ENCODE results near the gene TFF1.
A peak's percentile ranks its signal among the peaks of the same experiment; 100 is the strongest.

TFF1 gene

GRCh38 chr21:42343963-42344510 is 22.3 kb downstream of the TFF1 start:
- DNase-seq (ENCODE audit: low read depth in 3 of 3) = no peak

DNA sequence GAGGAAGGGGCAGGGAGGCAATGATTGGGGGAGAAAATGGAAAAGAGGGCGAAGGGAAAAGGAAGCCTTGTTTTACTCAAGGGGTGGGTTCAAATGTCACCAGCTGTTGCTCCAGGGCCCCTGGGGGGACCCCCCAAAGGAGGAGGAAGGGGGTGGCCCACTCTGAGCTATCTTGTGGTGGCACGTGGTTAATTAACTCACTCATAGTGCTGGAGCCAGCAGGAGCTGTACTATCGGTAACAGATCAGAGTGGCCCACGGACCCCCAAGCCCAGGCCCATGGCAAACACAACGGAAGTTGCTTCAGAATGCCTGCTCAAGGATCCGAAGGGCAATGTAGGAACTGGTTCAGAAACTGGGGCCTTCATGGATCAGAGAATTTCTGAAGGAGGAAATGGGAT is 22.8 kb downstream of the TFF1 start:
- DNase-seq (ENCODE audit: low read depth in 3 of 3) = no peak

DNA sequence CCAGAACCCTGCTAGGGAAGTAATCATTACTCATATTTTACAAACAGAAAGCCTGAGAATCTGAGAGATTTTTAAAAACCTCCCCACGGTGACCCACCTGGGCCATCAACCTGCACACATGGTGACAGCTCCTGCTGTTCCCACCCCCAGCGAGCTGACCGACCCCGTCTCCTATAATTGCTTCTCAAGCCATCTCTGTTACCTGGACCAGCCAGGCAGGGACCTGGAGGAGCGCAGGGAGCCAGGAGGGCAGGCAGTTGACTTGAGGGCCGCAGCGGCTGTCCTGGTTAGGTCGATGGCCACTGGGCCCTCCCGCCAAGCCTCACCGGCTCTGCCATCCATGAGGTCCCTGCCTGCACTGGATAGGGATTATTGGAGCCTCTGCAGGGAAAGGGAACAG is 23.2 kb downstream of the TFF1 start:
- no peak for DNase-seq (ENCODE audit: low read depth in 3 of 3)

DNA sequence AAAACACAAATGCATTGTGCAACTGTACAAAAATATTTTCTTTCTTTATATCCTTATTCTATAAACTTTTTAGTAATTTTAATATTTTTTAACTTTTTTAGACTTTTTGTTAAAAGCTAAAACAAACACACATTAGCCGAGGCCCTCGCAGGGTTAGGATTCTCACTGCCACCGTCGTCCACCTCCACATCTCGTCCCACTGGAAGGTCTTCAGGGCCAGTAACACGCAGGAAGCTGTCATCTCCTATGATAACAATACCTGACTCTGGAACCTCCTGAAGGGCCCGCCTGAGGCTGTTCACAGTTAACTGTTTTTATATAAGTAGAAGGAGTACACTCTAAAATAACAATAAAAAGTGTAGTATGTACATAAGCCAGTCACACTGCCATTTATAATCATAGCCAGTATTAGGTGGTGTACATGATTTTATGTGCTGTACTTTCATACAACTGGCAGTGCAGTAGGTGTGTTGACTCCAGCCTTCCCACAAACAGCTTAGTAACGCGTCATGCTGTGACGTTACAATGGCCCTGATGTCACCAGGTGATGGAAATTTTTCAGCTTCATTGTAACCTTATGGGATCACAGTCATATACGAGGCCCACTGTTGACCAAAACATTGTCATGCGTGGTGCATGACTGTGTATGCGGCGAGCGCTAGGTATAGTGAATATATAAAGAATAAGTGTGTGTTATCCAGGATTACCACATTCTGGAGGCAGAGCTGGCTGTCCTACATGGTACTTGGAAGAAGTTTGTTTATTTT is 24.4 kb downstream of the TFF1 start:
- no peak for DNase-seq (ENCODE audit: low read depth in 3 of 3)

- no peak for DNase-seq (ENCODE audit: low read depth in 3 of 3)
These were observed 25.9 kb downstream of the TFF1 start for GRCh38 chr21:42340187-42341050.

DNA sequence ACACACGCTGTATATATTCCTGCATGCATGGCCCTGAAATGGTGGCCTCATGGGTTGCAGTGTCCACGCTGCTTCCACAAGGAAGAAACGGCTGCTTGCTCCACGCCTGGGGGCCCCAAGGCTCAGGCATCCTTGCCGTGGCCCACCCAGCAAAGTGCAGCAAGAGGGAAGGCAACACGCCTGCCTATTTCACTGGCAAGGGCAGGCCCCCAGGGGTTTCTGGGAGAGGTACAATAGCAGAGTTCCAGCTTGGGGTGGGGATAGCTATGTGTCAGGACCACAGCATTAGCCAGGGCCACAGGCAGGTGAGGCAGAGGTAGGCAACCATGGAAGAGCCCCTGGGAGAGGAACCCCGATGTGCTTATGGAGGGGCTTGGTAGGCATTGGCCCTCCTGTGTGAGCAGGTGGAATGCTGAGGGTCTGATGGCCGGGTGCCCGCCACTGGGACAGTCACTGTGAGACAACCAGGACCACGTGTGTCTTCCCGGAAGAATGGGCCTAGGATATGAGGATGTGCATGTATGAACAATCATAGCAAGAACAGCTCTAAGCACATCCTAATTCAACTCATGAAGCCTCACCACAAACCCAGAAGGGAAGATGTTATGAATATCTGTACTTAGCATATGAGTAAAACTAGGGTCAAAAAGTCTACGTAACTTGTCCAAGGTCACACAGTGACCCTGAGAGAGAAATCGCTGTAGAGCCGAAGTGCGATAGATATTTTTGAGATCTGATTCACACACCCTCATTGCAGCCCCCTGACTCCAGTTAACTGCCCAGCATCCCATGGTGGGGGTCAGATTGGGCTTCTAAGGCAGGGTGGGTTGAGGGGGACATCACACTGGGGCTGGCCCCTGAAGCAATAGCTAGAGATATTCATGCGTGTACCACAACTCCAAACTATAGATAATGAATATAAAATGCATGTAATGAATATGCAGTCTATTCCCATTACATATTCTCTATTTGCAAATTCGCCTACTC is 27.3 kb downstream of the TFF1 start:
- no peak for DNase-seq (ENCODE audit: low read depth in 3 of 3)

- peak; percentile 62 to 81 (median 80) for DNase-seq (ENCODE audit: low read depth in 3 of 3)
These were observed 28.3 kb downstream of the TFF1 start for GRCh38 chr21:42337830-42338728.

DNA sequence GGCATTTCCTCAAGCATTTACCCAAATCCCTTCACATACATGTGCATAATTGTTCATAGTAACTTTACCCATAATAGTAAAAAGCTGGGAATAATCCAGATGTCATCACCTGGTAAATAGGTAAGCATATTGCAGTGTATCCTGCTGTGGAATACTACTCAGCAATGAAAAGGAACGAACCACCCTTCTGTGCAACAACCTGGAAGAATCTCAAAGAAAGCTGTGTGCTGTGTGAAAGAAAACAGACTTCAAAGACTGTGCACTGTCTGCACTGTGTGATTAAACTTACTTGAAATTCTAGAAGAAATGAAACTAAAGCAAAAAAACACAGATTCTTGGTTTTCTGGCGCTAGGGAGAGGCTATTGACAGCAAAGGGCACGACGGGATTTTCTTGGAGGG is 29.1 kb downstream of the TFF1 start:
- DNase-seq (ENCODE audit: low read depth in 3 of 3) = no peak

GRCh38 chr21:42336054-42336453 is 30.3 kb downstream of the TFF1 start:
- DNase-seq (ENCODE audit: low read depth in 3 of 3) = no peak

- no peak for DNase-seq (ENCODE audit: low read depth in 3 of 3)
These were observed 33.6 kb downstream of the TFF1 start for GRCh38 chr21:42332557-42333317.

GRCh38 chr21:42331660-42332059 is 34.7 kb downstream of the TFF1 start:
- no peak for DNase-seq (ENCODE audit: low read depth in 3 of 3)

DNA sequence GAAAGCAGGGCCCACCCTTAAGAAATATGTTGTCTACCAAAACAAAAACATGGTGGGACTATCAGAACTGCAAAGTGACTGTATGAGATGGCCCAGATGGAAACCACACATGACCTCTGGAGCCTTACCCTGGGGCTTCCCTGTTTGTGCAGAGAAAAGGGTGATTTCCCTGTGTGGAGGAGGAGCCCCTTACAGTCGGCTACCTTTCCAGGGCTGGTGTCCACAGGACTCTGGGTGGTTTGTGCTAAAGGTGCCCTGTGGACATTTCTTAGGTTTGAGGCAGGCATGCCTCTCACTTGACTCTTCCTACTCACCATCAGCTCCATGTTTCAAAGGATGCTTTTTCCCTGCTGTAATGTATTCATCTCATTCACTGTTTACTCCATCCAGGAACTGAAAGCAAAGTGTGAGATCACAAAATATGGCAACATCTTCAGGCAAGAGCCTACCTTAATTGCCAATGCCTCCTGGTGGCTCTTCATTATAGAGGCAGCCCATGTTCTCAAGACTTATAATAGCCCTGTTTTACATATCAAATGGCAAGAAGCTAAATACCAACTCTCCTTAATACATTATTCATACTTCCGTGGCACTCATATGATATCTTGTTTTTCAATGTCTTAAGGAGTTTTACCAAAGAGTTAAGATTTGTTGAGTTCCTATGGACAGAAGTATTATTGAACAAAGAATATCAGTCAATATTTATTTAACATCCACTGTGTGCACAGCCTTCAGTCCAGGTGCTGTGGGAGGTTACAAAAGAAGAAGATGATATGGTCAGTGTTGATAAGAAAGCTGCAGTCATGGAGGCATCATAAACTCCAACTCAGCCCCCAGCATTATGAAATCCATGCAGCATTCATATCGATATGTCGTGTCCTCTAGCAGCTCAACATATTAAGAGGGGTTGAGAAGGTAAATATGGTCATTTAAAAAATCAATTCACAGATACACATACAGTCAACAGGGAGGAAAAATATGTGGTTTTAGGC is 35.7 kb downstream of the TFF1 start:
- DNase-seq (ENCODE audit: low read depth in 3 of 3) = no peak

DNA sequence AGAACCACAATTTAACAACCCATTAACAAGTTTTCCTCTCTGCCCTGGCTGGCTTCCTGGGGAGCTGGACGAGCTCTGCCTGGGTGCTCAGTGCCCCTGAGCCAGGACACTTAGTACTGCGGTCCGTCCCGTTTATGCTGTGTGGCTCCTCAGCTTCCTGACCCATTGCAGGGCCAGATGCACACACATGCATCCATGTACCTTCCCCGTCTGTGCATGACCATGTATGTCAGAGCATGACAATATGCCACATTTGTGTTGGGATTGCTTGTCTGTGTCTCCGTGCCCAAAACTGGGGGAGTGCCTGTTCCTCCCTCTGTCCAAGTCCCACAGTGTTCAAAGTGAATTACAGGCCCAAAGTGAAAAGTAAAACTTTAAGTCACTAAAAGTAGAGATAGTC is 41.4 kb downstream of the TFF1 start:
- no peak for DNase-seq (ENCODE audit: low read depth in 3 of 3)

DNA sequence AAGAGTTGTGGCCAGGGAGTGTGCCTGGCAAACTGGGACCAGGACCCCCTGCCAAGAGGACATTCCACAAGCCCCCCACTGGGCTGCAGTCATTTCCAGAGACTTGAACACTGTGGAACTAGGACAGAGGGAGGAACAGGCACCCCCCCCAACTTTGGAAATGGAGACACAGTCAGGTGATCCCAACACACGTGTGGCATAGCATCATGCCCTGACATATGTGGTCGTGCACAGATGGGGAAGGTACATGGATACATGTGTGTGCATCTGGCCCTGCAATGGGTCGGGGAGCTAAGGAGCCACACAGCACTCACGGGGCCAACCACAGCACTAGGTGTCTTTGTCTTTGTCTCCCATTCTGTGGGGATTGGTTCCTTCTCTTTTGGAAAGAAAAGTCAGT is 44.5 kb downstream of the TFF1 start:
- no peak for DNase-seq (ENCODE audit: low read depth in 3 of 3)

DNA sequence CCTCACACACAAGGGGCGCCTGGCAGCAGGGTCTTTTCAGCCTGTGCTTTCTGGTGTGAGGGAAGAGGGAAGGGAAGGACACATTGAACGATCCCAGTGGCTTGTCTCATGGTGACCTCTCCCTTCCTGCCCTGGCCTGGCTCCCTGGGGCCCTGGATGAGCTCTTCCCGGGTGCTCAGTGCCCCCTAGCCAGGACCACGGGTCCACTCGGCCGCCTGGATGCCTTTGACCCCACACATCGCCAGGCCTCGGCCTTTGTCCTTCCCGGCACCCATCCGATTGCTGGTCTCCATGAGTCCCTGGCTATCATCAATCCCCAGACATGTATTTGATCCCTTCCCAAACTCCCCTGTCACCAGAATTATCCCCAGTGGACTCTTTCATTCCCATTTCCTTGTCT is 45.1 kb downstream of the TFF1 start:
- no peak for DNase-seq (ENCODE audit: low read depth in 3 of 3)

- no peak for DNase-seq (ENCODE audit: low read depth in 3 of 3)
These were observed 45.5 kb downstream of the TFF1 start for GRCh38 chr21:42320791-42321190.

DNA sequence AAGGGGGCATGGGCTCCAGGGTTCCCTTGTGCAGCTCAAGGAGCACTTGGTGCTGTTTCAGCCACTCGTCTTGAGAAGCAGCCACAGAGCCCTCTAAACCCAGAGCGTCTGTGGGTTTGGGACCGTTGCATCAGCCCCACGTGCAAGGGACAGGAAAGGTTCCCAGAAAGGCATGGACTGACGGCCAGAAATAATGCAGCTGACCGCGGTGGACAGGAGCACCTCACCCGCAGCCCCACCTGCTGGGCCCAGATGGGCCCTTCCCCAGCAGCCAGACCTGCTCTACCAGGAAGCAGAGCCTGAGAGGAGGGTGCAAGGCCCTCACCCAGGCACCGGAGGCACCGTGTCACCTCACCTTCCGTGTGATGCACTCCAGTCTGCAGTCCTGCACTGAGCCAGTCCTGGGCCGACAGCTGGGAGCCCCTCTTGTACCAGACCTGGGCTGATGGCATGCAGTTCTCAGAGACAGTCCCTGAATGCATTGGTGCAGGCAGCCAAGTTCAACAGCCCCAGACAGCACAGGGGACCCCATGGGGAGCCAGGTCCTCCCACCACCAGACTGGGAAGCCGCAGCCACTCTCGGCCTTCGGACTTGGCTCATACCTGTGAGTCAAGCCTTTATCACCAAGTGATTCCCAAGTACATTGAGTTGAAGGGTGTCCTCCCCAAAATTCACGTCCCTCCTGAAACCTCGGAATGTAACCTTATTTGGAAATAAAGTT is 46.3 kb downstream of the TFF1 start:
- no peak for DNase-seq (ENCODE audit: low read depth in 3 of 3)

DNA sequence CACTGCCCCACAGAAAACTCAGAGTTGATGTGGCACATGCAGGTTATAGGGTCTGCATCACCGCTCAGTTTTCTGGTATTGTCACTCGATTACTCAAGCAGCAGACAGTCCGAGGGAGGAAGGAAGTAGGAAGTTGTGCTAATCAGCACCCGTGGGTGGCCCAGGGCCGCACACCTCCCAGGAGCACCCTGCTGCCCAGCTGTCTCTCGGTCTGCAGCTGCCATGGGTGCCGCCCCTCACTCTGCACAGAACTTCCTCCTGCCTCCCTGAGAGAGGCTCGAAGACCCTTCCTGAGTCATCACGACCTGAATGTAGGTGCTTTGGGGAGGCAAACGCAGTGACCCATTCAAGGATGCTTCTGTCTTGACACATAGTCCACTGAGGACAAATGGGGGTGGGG is 47.0 kb downstream of the TFF1 start:
- DNase-seq (ENCODE audit: low read depth in 3 of 3) = no peak
